AG04449 (cell line): ENCODE data around the gene SYNDIG1.

Experiments
- CTCF ChIA-PET: fragments of 350-600 bp; formaldehyde crosslinking; extraction: SDS; loops from one replicate; lab custom pipeline; 2021; ENCODE audit warnings: antibody characterized with exemption; lab: Yijun Ruan, JAX
- POLR2A ChIA-PET: fragments of 400-600, 350-600 bp; formaldehyde crosslinking; extraction: SDS; loops from one replicate; lab custom pipeline; 2020; ENCODE audit warnings: antibody characterized with exemption, inconsistent platforms; lab: Yijun Ruan, JAX
- DNase-seq: peaks from one replicate; pipeline ENCODE4 v3.0.0-alpha.2; 2010; ENCODE audit warnings: low read depth, low spot score
- H3K4me3 ChIP-seq: 2 replicates; pipeline ENCODE4 v1.5.1; 2011; ENCODE audit warnings: low read depth, mild to moderate bottlenecking, control low read depth, low read length
- CTCF ChIP-seq: IDR thresholded peaks from one replicate; pipeline ENCODE4 v1.5.1; 2011; ENCODE audit warnings: mild to moderate bottlenecking, moderate library complexity, low read length, control low read depth, inconsistent platforms; ENCODE audit not compliant: insufficient read depth; ENCODE audit errors: missing control alignments

The SYNDIG1 gene

GRCh38 chr20:24543741-24544140 is 74.3 kb downstream of the SYNDIG1 start:
- CTCF ChIA-PET = no interaction called here
- DNase-seq = no peak
- TF ChIP-seq CTCF = no peak
- POLR2A ChIA-PET = no interaction called here
- H3K4me3 ChIP-seq = no peak overlapping the region

GRCh38 chr20:24544371-24544770 is 74.9 kb downstream of the SYNDIG1 start:
- no peak for DNase-seq
- no peak for TF ChIP-seq CTCF
- POLR2A ChIA-PET = no interaction called here
- no peak overlapping the region for H3K4me3 ChIP-seq
- CTCF ChIA-PET = no interaction called here

- ChIA-PET CTCF (no interaction called here), POLR2A (no interaction called here)
- H3K4me3 ChIP-seq = no peak overlapping the region
- TF ChIP-seq CTCF = no peak
- no peak for DNase-seq
These were observed 75.7 kb downstream of the SYNDIG1 start for GRCh38 chr20:24545168-24545567.

GRCh38 chr20:24546232-24546892 is 76.9 kb downstream of the SYNDIG1 start:
- DNase-seq = no peak
- CTCF ChIA-PET = no interaction called here
- POLR2A ChIA-PET = no interaction called here
- no peak overlapping the region for H3K4me3 ChIP-seq
- TF ChIP-seq CTCF = no peak

- DNase-seq = no peak
- ChIA-PET CTCF (no interaction called here), POLR2A (no interaction called here)
- no peak overlapping the region for H3K4me3 ChIP-seq
- TF ChIP-seq CTCF = no peak
These were observed 78.5 kb downstream of the SYNDIG1 start for GRCh38 chr20:24547967-24548366.

GRCh38 chr20:24559114-24559732 is 89.8 kb downstream of the SYNDIG1 start:
- ChIA-PET POLR2A (no interaction called here), CTCF (no interaction called here)
- no peak for DNase-seq
- TF ChIP-seq CTCF = no peak
- H3K4me3 ChIP-seq = no peak overlapping the region
